ENCODE data around the gene TRPM8. TPM values are rescaled to one million over a fixed set of nuclear protein-coding genes. Genes with fewer than 3 reads are reported as not detected.

Gene TRPM8
- total RNA-seq, 1 donor from 2014 or later = not detected

- FAIRE-seq = peak; percentile 23
- no peak within 1 kb of the TSS for H3K4me3 ChIP-seq (ENCODE audit: low read depth, low read length)
- H3K27me3 ChIP-seq (ENCODE audit: control insufficient read depth, insufficient read depth, low read length) = no peaks in the 10 kb centered on the region
- no peak for TF ChIP-seq CTCF (IDR thresholded peaks at IDR 0.05; ENCODE audit: insufficient read depth, low read length, severe bottlenecking)
- no peak for DNase-seq (ENCODE audit: low read depth)
- no peaks in the 10 kb centered on the region for H3K36me3 ChIP-seq (ENCODE audit: control insufficient read depth, insufficient read depth, low read length)
Observed at GRCh38 chr2:234050455-234051135, 133.4 kb downstream of the TRPM8 start, which contains the start of gene SPP2. TSS of gene SPP2 (plus strand) at chr2:234050702. CDS start at chr2:234050787, 85 bp downstream.

- no peak overlapping the region for H3K4me3 ChIP-seq (ENCODE audit: low read depth, low read length)
- TF ChIP-seq CTCF (IDR thresholded peaks at IDR 0.05; ENCODE audit: insufficient read depth, low read length, severe bottlenecking) = no peak
- FAIRE-seq = no peak
- peak; percentile 78 for DNase-seq (ENCODE audit: low read depth)
- H3K27me3 ChIP-seq (ENCODE audit: control insufficient read depth, insufficient read depth, low read length) = no peaks in the 10 kb centered on the region
- H3K36me3 ChIP-seq (ENCODE audit: control insufficient read depth, insufficient read depth, low read length) = no peaks in the 10 kb centered on the region
Observed at GRCh38 chr2:234051374-234052070, 134.3 kb downstream of the TRPM8 start.

- no peak overlapping the region for H3K4me3 ChIP-seq (ENCODE audit: low read depth, low read length)
- DNase-seq (ENCODE audit: low read depth) (no peak), FAIRE-seq (no peak)
- no peak for TF ChIP-seq CTCF (IDR thresholded peaks at IDR 0.05; ENCODE audit: insufficient read depth, low read length, severe bottlenecking)
- H3K27me3 ChIP-seq (ENCODE audit: control insufficient read depth, insufficient read depth, low read length) = no peaks in the 10 kb centered on the region
- no peaks in the 10 kb centered on the region for H3K36me3 ChIP-seq (ENCODE audit: control insufficient read depth, insufficient read depth, low read length)
Observed at GRCh38 chr2:234058881-234059280, 141.7 kb downstream of the TRPM8 start.

GRCh38 chr2:234060236-234060635, 143.1 kb downstream of the TRPM8 start:
- Histone ChIP-seq H3K27me3 (ENCODE audit: control insufficient read depth, insufficient read depth, low read length) (no peaks in the 10 kb centered on the region), H3K4me3 (ENCODE audit: low read depth, low read length) (no peak overlapping the region), H3K36me3 (ENCODE audit: control insufficient read depth, insufficient read depth, low read length) (no peaks in the 10 kb centered on the region)
- no peak for DNase-seq (ENCODE audit: low read depth)
- no peak for TF ChIP-seq CTCF (IDR thresholded peaks at IDR 0.05; ENCODE audit: insufficient read depth, low read length, severe bottlenecking)
- no peak for FAIRE-seq

- no peak for FAIRE-seq
- Histone ChIP-seq H3K36me3 (ENCODE audit: control insufficient read depth, insufficient read depth, low read length) (no peaks in the 10 kb centered on the region), H3K4me3 (ENCODE audit: low read depth, low read length) (no peak overlapping the region), H3K27me3 (ENCODE audit: control insufficient read depth, insufficient read depth, low read length) (no peaks in the 10 kb centered on the region)
- no peak for DNase-seq (ENCODE audit: low read depth)
- no peak for TF ChIP-seq CTCF (IDR thresholded peaks at IDR 0.05; ENCODE audit: insufficient read depth, low read length, severe bottlenecking)
Observed at GRCh38 chr2:234061624-234062257, 144.6 kb downstream of the TRPM8 start.

All from bronchial epithelial cell (primary cell).